ENCODE data around the gene CLEC17A.
A peak's percentile ranks its signal among the peaks of the same experiment; 100 is the strongest.
"Not testable (repeated sequence)": the region's sequence is repeated elsewhere in the genome, so short reads cannot be mapped to it uniquely, and the experiment has no call there.

The CLEC17A gene

GRCh38 chr19:14559916-14560775 is 22.7 kb upstream of the CLEC17A start:
- DNase-seq: no peak

GRCh38 chr19:14560776-14561108 is 22.1 kb upstream of the CLEC17A start:
- DNase-seq: no peak

- no peak for DNase-seq
Measured at GRCh38 chr19:14561249-14561648, 21.6 kb upstream of the CLEC17A start.

- peak; percentile 51 for DNase-seq
Measured at GRCh38 chr19:14561847-14562351, 21.0 kb upstream of the CLEC17A start.

GRCh38 chr19:14562660-14563589 is 20.0 kb upstream of the CLEC17A start:
- DNase-seq: no peak

GRCh38 chr19:14563590-14563926 is 19.3 kb upstream of the CLEC17A start:
- no peak for DNase-seq

GRCh38 chr19:14563989-14564651 is 18.8 kb upstream of the CLEC17A start:
- peak; percentile 64 for DNase-seq

- not testable (repeated sequence) for DNase-seq
Measured at GRCh38 chr19:14564652-14565297, 18.1 kb upstream of the CLEC17A start.

- DNase-seq: no peak
Measured at GRCh38 chr19:14565298-14565679, 17.6 kb upstream of the CLEC17A start.

- DNase-seq: no peak
Measured at GRCh38 chr19:14565765-14566711, 16.8 kb upstream of the CLEC17A start.

GRCh38 chr19:14566712-14567077 is 16.2 kb upstream of the CLEC17A start:
- peak; percentile 17 for DNase-seq

GRCh38 chr19:14567079-14567478 is 15.8 kb upstream of the CLEC17A start:
- no peak for DNase-seq

GRCh38 chr19:14570864-14571527 is 11.9 kb upstream of the CLEC17A start:
- DNase-seq: no peak

GRCh38 chr19:14571695-14572490 is 11.0 kb upstream of the CLEC17A start, which contains the start of gene NDUFB7:
NDUFB7 (minus strand) TSS chr19:14572066; CDS start chr19:14572000, 66 bp downstream.
- peak; percentile 95 for DNase-seq

- no peak for DNase-seq
Measured at GRCh38 chr19:14575428-14575980, 7.4 kb upstream of the CLEC17A start.

GRCh38 chr19:14576363-14576762 is 6.5 kb upstream of the CLEC17A start:
- DNase-seq: no peak

GRCh38 chr19:14577264-14577663 is 5.6 kb upstream of the CLEC17A start:
- no peak for DNase-seq

GRCh38 chr19:14577885-14578427 is 4.9 kb upstream of the CLEC17A start:
- no peak for DNase-seq

GRCh38 chr19:14580623-14581237 is 2.2 kb upstream of the CLEC17A start:
- no peak for DNase-seq

Data from CD4-positive, alpha-beta T cell treated with Interleukin-17A for 1 hour (primary cell).